ENCODE data around the gene ITGAL.

- TF ChIP-seq, protein P1, sequence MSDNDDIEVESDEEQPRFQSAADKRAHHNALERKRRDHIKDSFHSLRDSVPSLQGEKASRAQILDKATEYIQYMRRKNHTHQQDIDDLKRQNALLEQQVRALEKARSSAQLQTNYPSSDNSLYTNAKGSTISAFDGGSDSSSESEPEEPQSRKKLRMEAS (IDR thresholded peaks at IDR 0.05), result no peak
- TF ChIP-seq POLR2A (IDR thresholded peaks at IDR 0.05; ENCODE audit: control extremely low read depth in 1 of 2, low read depth in 2 of 2, low read length in 2 of 2) (no peak), YY1 (IDR thresholded peaks at IDR 0.05; ENCODE audit: low read depth, low read length) (no peak), SIN3A (conservative IDR thresholded peaks at IDR 0.05 in 1 of 2, IDR thresholded peaks at IDR 0.05 in 1 of 2; ENCODE audit: low read depth in 1 of 2, low read length in 2 of 2) (no peak), CTCF (IDR thresholded peaks at IDR 0.05; ENCODE audit: control extremely low read depth in 1 of 3, insufficient read depth in 1 of 3, low read depth in 1 of 3, low read length in 3 of 3) (no peak), JUN (IDR thresholded peaks at IDR 0.05; ENCODE audit: low read depth, low read length) (no peak)
Observed at GRCh38 chr16:30569281-30569680, 96.7 kb downstream of the ITGAL start.
